Cardiac muscle cell (in vitro differentiated cells and primary cell): Measurements from ENCODE around the gene RYR3. TPM values are rescaled to one million over a fixed set of nuclear protein-coding genes. Genes with fewer than 3 reads are reported as not detected.

ENCODE experiments used
- DNase-seq, 2 donors: peaks; one replicate each; pipeline versions ENCODE4 v3.0.0 to v3.0.0-alpha.2; 2010 to 2017; ENCODE audit warnings: low read depth in 1 of 2, low spot score in 1 of 2
- H3K27ac ChIP-seq: fragments of 200-600 bp; sonication (generic); 2 replicates; pipeline ENCODE4 v1.5.1; 2016
- H3K27me3 ChIP-seq: fragments of 200-600 bp; sonication (generic); 2 replicates; pipeline ENCODE4 v1.6.0; 2016; ENCODE audit warnings: control low read depth
- H3K36me3 ChIP-seq: fragments of 200-600 bp; sonication (generic); 2 replicates; pipeline ENCODE4 v1.5.1; 2016; ENCODE audit warnings: control low read depth
- H3K4me1 ChIP-seq: fragments of 200-600 bp; sonication (generic); 2 replicates; pipeline ENCODE4 v1.8.1; 2017; ENCODE audit warnings: low read depth, mild to moderate bottlenecking, mixed run types
- H3K4me3 ChIP-seq: fragments of 200-600 bp; sonication (generic); 2 replicates; pipeline ENCODE4 v1.5.1; 2016; ENCODE audit warnings: mild to moderate bottlenecking
- H3K9me3 ChIP-seq: fragments of 200-600 bp; sonication (generic); 2 replicates; pipeline ENCODE4 v1.5.1; 2017; ENCODE audit warnings: low read depth, mild to moderate bottlenecking, control low read depth
- CTCF ChIP-seq: IDR thresholded peaks from 2 replicates; pipeline ENCODE4 v1.5.1; 2012; ENCODE audit warnings: low read depth, mild to moderate bottlenecking, low read length
- polyA plus RNA-seq: library from polyadenylated mRNA; unstranded; fragments of >200 nt; fragmentation: Nextera tagmentation; extraction: Ambion mirVana; gene quantifications from 2 replicates; pipeline ENCODE4 v1.2.1, GENCODE V29; 2016
- total RNA-seq: library from RNA; depleted of rRNA; stranded (reverse); fragments of >200 nt; gene quantifications from 2 replicates; pipeline ENCODE4 v1.2.3, GENCODE V29; 2016

RYR3 gene
- total and polyA plus RNA-seq, 2 experiments from 2014 or later = 0.39 to 0.54 TPM

GRCh38 chr15:33826201-33826600, 515.4 kb downstream of the RYR3 start:
- Histone ChIP-seq H3K9me3 (no peaks in the 10 kb centered on the region), H3K36me3 (no peaks in the 10 kb centered on the region), H3K27ac (no peak overlapping the region), H3K4me1 (no peaks in the 10 kb centered on the region), H3K4me3 (no peak overlapping the region), H3K27me3 (no peaks in the 10 kb centered on the region)
- no peak for TF ChIP-seq CTCF
- no peak for DNase-seq

GRCh38 chr15:33830351-33830750, 519.6 kb downstream of the RYR3 start:
- H3K4me3 ChIP-seq = no peak overlapping the region
- DNase-seq = no peak
- TF ChIP-seq CTCF = no peak
- H3K36me3 ChIP-seq = no peaks in the 10 kb centered on the region
- no peaks in the 10 kb centered on the region for H3K4me1 ChIP-seq
- H3K27me3 ChIP-seq = no peaks in the 10 kb centered on the region
- H3K9me3 ChIP-seq = no peaks in the 10 kb centered on the region
- H3K27ac ChIP-seq = no peak overlapping the region

GRCh38 chr15:33831646-33832045, 520.9 kb downstream of the RYR3 start:
- no peak for TF ChIP-seq CTCF

GRCh38 chr15:33834892-33835743, 524.4 kb downstream of the RYR3 start:
- Histone ChIP-seq H3K4me1 (no peaks in the 10 kb centered on the region), H3K27ac (no peak overlapping the region)
- no peak for DNase-seq

More at GRCh38 chr15:33831646-33832045, 520.9 kb downstream of the RYR3 start:
- H3K27ac ChIP-seq = no peak overlapping the region
- H3K4me1 ChIP-seq = no peaks in the 10 kb centered on the region
- no peak overlapping the region for H3K4me3 ChIP-seq
- H3K36me3 ChIP-seq = no peaks in the 10 kb centered on the region
- no peaks in the 10 kb centered on the region for H3K9me3 ChIP-seq
- DNase-seq = no peak
- H3K27me3 ChIP-seq = no peaks in the 10 kb centered on the region

GRCh38 chr15:33837294-33837693, 526.5 kb downstream of the RYR3 start:
- TF ChIP-seq CTCF = no peak
- H3K9me3 ChIP-seq = no peaks in the 10 kb centered on the region
- no peak overlapping the region for H3K27ac ChIP-seq

More at GRCh38 chr15:33834892-33835743, 524.4 kb downstream of the RYR3 start:
- Histone ChIP-seq H3K27me3 (no peaks in the 10 kb centered on the region), H3K4me3 (no peak overlapping the region), H3K36me3 (no peaks in the 10 kb centered on the region), H3K9me3 (no peaks in the 10 kb centered on the region)
- no peak for TF ChIP-seq CTCF

More at GRCh38 chr15:33837294-33837693, 526.5 kb downstream of the RYR3 start:
- Histone ChIP-seq H3K36me3 (no peaks in the 10 kb centered on the region), H3K4me3 (no peak overlapping the region), H3K4me1 (no peaks in the 10 kb centered on the region), H3K27me3 (no peaks in the 10 kb centered on the region)
- DNase-seq = no peak
